GM19328 (cell line): Measurements from ENCODE around the gene CTXND1.

ENCODE experiments used
- ATAC-seq: cut with Tn5 transposase; IDR thresholded peaks from one replicate; pipeline ENCODE4 v1.9.1; 2021; ENCODE audit warnings: mild to moderate bottlenecking, moderate library complexity; ENCODE audit not compliant: unreplicated experiment

Gene CTXND1

GRCh38 chr15:80183886-80184285 lies 68.1 kb downstream of the CTXND1 start:
- ATAC-seq, result no peak

- ATAC-seq, result no peak
Measured at GRCh38 chr15:80183306-80183705, 68.7 kb downstream of the CTXND1 start.

GRCh38 chr15:80182611-80183261 lies 69.3 kb downstream of the CTXND1 start:
- ATAC-seq, result no peak

- ATAC-seq, result no peak
Measured at GRCh38 chr15:80180986-80181385, 71.0 kb downstream of the CTXND1 start.

- ATAC-seq, result no peak
Measured at GRCh38 chr15:80180468-80180867, 71.5 kb downstream of the CTXND1 start.

GRCh38 chr15:80179935-80180334 lies 72.1 kb downstream of the CTXND1 start:
- no peak for ATAC-seq

GRCh38 chr15:80179025-80179759 lies 72.8 kb downstream of the CTXND1 start:
- no peak for ATAC-seq

- ATAC-seq, result no peak
Measured at GRCh38 chr15:80177156-80177555, 74.9 kb downstream of the CTXND1 start.

GRCh38 chr15:80176443-80176842 lies 75.6 kb downstream of the CTXND1 start:
- ATAC-seq, result no peak

GRCh38 chr15:80175436-80175835 lies 76.6 kb downstream of the CTXND1 start:
- no peak for ATAC-seq

GRCh38 chr15:80174017-80174746 lies 77.8 kb downstream of the CTXND1 start:
- ATAC-seq, result no peak

- no peak for ATAC-seq
Measured at GRCh38 chr15:80173022-80173759, 78.8 kb downstream of the CTXND1 start.

- no peak for ATAC-seq
Measured at GRCh38 chr15:80172401-80172800, 79.6 kb downstream of the CTXND1 start.

GRCh38 chr15:80171787-80172186 lies 80.2 kb downstream of the CTXND1 start:
- no peak for ATAC-seq

GRCh38 chr15:80170596-80170995 lies 81.4 kb downstream of the CTXND1 start:
- no peak for ATAC-seq

- ATAC-seq, result no peak
Measured at GRCh38 chr15:80169768-80170357, 82.2 kb downstream of the CTXND1 start.

- no peak for ATAC-seq
Measured at GRCh38 chr15:80168421-80168820, 83.6 kb downstream of the CTXND1 start.

GRCh38 chr15:80167936-80168335 lies 84.1 kb downstream of the CTXND1 start:
- ATAC-seq, result no peak

- no peak for ATAC-seq
Measured at GRCh38 chr15:80163897-80164296, 88.1 kb downstream of the CTXND1 start.

- no peak for ATAC-seq
Measured at GRCh38 chr15:80163217-80163616, 88.8 kb downstream of the CTXND1 start.

- ATAC-seq, result no peak
Measured at GRCh38 chr15:80162059-80162554, 89.9 kb downstream of the CTXND1 start.
